Trophoblast cell (in vitro differentiated cells and primary cell): Measurements from ENCODE around the gene BBS4.

ENCODE experiments used
- DNase-seq, 2 donors: peaks; one replicate each; pipeline ENCODE4 v3.0.0-alpha.2; 2016
- H2AFZ ChIP-seq: 2 replicates; pipeline ENCODE4 v1.6.1; 2013; ENCODE audit warnings: low read length, moderate library complexity, mild to moderate bottlenecking; ENCODE audit not compliant: insufficient read depth, poor library complexity
- H2AK5ac ChIP-seq: 2 replicates; pipeline ENCODE4 v1.6.1; 2013; ENCODE audit warnings: mild to moderate bottlenecking, low read length
- H2BK120ac ChIP-seq: 2 replicates; pipeline ENCODE4 v1.6.1; 2013; ENCODE audit warnings: low read length, mild to moderate bottlenecking, moderate library complexity; ENCODE audit not compliant: insufficient read depth, poor library complexity
- H2BK12ac ChIP-seq: 2 replicates; pipeline ENCODE4 v1.6.1; 2013; ENCODE audit warnings: mild to moderate bottlenecking, low read length, moderate library complexity
- H2BK5ac ChIP-seq: 2 replicates; pipeline ENCODE4 v1.6.1; 2013; ENCODE audit warnings: low read length, low read depth, moderate library complexity, mild to moderate bottlenecking; ENCODE audit not compliant: poor library complexity
- H3K14ac ChIP-seq: 2 replicates; pipeline ENCODE4 v1.6.1; 2013; ENCODE audit warnings: mild to moderate bottlenecking, low read length
- H3K18ac ChIP-seq: 2 replicates; pipeline ENCODE4 v1.6.1; 2013; ENCODE audit warnings: mild to moderate bottlenecking, low read length
- H3K23ac ChIP-seq: 2 replicates; pipeline ENCODE4 v1.6.1; 2013; ENCODE audit warnings: low read length
- H3K27ac ChIP-seq: 2 replicates; pipeline ENCODE4 v1.5.1; 2013; ENCODE audit warnings: low read depth, mild to moderate bottlenecking, inconsistent platforms, low read length, moderate library complexity
- H3K27me3 ChIP-seq: 2 replicates; pipeline ENCODE4 v1.6.1; 2013; ENCODE audit warnings: inconsistent platforms, mild to moderate bottlenecking, low read length, moderate library complexity; ENCODE audit not compliant: insufficient read depth
- H3K36me3 ChIP-seq, 2 experiments: 1 replicate in 1 of 2; 2 replicates in 1 of 2; pipeline ENCODE4 v1.6.1; 2013; ENCODE audit warnings: low read length in 2 of 2, mild to moderate bottlenecking in 2 of 2, moderate library complexity in 1 of 2; ENCODE audit not compliant: insufficient read depth in 2 of 2, control insufficient read depth in 1 of 2
- H3K4ac ChIP-seq: 2 replicates; pipeline ENCODE4 v1.6.1; 2013; ENCODE audit warnings: low read depth, mild to moderate bottlenecking, low read length, moderate library complexity
- H3K4me1 ChIP-seq, 2 experiments: 1 replicate in 1 of 2; 2 replicates in 1 of 2; pipeline ENCODE4 v1.6.1; 2013; ENCODE audit warnings: low read length in 2 of 2, mild to moderate bottlenecking in 2 of 2, moderate library complexity in 1 of 2; ENCODE audit not compliant: insufficient read depth in 2 of 2, control insufficient read depth in 1 of 2
- H3K4me2 ChIP-seq: 2 replicates; pipeline ENCODE4 v1.6.1; 2013; ENCODE audit warnings: inconsistent platforms, mild to moderate bottlenecking, low read length, moderate library complexity
- H3K4me3 ChIP-seq: 2 replicates; pipeline ENCODE4 v1.5.1; 2013; ENCODE audit warnings: mild to moderate bottlenecking, low read depth, low read length, inconsistent platforms
- H3K79me1 ChIP-seq: one replicate; pipeline ENCODE4 v1.6.1; 2013; ENCODE audit warnings: low read length
- H3K79me2 ChIP-seq: 2 replicates; pipeline ENCODE4 v1.6.1; 2013; ENCODE audit warnings: low read length, mild to moderate bottlenecking; ENCODE audit not compliant: control insufficient read depth, insufficient read depth, poor library complexity
- H3K9ac ChIP-seq: 2 replicates; pipeline ENCODE4 v1.6.1; 2013; ENCODE audit warnings: mild to moderate bottlenecking, low read length
- H3K9me3 ChIP-seq: 2 replicates; pipeline ENCODE4 v1.6.1; 2013; ENCODE audit warnings: low read depth, mild to moderate bottlenecking, control low read depth, inconsistent platforms, low read length; ENCODE audit not compliant: insufficient read depth
- H4K12ac ChIP-seq: 2 replicates; pipeline ENCODE4 v1.6.1; 2013; ENCODE audit warnings: low read depth, mild to moderate bottlenecking, low read length, moderate library complexity
- H4K8ac ChIP-seq: 2 replicates; pipeline ENCODE4 v1.6.1; 2013; ENCODE audit warnings: low read depth, mild to moderate bottlenecking, low read length, moderate library complexity
- H4K91ac ChIP-seq: one replicate; pipeline ENCODE4 v1.6.1; 2013; ENCODE audit warnings: low read depth, mild to moderate bottlenecking, low read length, moderate library complexity
- WGBS: extraction: QIAGEN DNeasy Blood & Tissue Kit; methylation state at CpG from one replicate; pipeline ENCODE4 v1.1.7; 2013; ENCODE audit warnings: missing lambda C conversion rate; ENCODE audit not compliant: insufficient read length, insufficient coverage; ENCODE audit errors: extremely low coverage; 5-methylcytosine and 5-hydroxymethylcytosine counted together

The BBS4 gene

DNA sequence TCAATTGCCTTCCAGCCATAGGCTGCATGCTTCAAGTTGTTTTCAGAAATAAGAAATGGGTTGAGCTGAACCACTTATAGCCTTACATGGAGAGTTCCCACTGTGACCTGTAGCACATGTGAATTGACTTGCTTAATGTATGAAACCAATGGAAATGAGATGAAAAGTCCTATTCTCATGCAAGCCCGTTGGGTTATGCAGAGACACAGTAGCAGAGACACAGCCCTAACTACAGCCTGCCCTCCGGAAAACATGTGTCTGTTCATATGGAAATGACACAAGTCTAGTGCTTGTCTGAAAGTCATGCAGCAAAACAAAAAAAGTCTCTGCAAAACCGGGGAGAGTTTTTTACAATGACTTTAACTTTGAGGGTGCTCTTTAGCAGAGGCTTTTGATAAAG lies 14.5 kb upstream of the BBS4 start:
- Histone ChIP-seq H3K14ac (no peak overlapping the region), H3K9ac (no peak overlapping the region), H3K23ac (no peak overlapping the region), H2BK12ac (no peak overlapping the region), H3K4ac (no peak overlapping the region), H4K8ac (no peak overlapping the region), H3K4me2 (no peak overlapping the region), H4K91ac (no peak overlapping the region), H2AFZ (no peak overlapping the region), H3K9me3 (no peaks in the 10 kb centered on the region), H3K4me1 (no peaks in the 10 kb centered on the region), H3K18ac (no peak overlapping the region), H3K79me2 (no peaks in the 10 kb centered on the region), H2BK120ac (no peak overlapping the region), H3K79me1 (no peaks in the 10 kb centered on the region), H2BK5ac (no peak overlapping the region), H3K27me3 (no peaks in the 10 kb centered on the region), H4K12ac (no peak overlapping the region), H3K4me3 (no peak overlapping the region), H2AK5ac (no peak overlapping the region), H3K36me3 (no peaks in the 10 kb centered on the region), H3K27ac (no peak overlapping the region)
- no peak for DNase-seq
- no CpG with 5 or more reads among the region's 3 CpGs for WGBS

DNA sequence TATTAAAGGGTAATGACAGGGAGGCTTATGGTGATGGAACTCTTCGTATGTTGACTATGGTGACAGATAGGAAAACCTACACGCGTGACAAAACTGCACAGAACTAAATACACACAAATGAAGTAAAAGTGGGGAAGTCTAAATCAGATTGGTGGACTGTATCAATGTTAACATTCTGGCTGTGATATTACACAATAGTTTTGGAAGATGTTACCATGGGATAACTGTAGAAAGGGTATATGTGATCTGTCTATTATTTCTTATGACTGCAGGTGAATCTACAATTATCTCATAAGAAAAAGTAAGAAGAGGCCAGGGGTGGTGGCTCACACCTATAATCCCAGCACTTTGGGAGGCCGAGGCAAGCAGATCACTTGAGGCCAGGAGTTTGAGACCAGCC lies 9.2 kb upstream of the BBS4 start:
- Histone ChIP-seq H3K36me3 (no peaks in the 10 kb centered on the region), H3K4me3 (no peak overlapping the region), H3K79me1 (no peaks in the 10 kb centered on the region), H4K8ac (no peak overlapping the region), H3K9me3 (no peaks in the 10 kb centered on the region), H2BK12ac (no peak overlapping the region), H3K18ac (no peak overlapping the region), H4K12ac (no peak overlapping the region), H3K4me1 (no peaks in the 10 kb centered on the region), H3K27ac (no peak overlapping the region), H2AFZ (no peak overlapping the region), H2BK5ac (no peak overlapping the region), H3K4ac (no peak overlapping the region), H3K23ac (no peak overlapping the region), H2BK120ac (no peak overlapping the region), H3K9ac (no peak overlapping the region), H3K79me2 (no peaks in the 10 kb centered on the region), H4K91ac (no peak overlapping the region), H3K27me3 (no peaks in the 10 kb centered on the region), H3K14ac (no peak overlapping the region), H3K4me2 (no peak overlapping the region), H2AK5ac (no peak overlapping the region)
- no peak for DNase-seq
- 100% methylated on average over 1 of the region's 4 CpGs for WGBS

DNA sequence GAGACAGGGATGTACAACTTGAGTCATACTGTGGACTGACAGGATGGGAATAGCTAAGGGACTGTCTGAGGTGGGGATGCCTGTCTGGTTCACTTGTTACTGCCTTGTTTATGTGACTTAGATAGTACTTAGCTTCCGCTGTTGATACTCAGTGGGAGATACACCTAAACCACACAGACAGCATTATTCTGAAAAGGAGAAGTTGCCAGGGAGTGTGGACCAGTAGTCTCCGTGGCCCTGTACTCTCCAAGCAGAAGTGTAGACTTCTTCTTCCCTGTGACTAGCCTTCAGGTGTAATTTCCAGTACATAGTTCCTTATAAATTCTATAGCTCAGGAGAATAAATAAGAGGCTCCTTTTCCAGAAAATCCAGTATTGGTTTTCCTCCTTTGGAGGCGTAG lies 5.1 kb upstream of the BBS4 start:
- no peaks in the 10 kb centered on the region for H3K79me2 ChIP-seq
- H2AFZ ChIP-seq = no peak overlapping the region
- no peak overlapping the region for H3K4me3 ChIP-seq

DNA sequence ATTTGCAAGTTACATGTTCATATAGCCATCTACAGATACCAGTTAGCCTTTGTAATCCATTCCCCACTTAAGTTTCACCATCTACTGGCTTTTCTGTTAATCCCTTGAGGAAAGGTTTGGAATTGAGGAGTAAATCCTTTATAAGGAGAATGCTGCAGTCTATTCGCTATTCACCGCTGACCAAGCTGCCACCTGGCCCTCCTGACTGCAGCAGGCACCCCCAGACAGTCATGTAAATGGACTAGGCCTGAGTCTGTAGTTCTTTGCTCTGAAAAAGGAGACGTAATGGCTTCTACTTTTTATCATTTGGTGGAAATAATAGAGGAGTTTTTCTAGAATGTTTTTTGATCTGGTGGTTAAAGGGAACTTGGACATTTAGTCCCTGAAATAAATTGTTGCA lies 3.2 kb upstream of the BBS4 start:
- no peak overlapping the region for H3K18ac ChIP-seq
- H2AK5ac ChIP-seq = no peak overlapping the region
- H2BK120ac ChIP-seq = no peak overlapping the region
- H3K27ac ChIP-seq = no peak overlapping the region
- peaks cover 2 to 3% of the 10 kb centered on the region in 2 experiments for H3K4me1 ChIP-seq
- no peaks in the 10 kb centered on the region for H3K27me3 ChIP-seq
- DNase-seq = no peak
- no peaks in the 10 kb centered on the region for H3K9me3 ChIP-seq
- H3K36me3 ChIP-seq = no peaks in the 10 kb centered on the region
- peaks cover 9% of the 10 kb centered on the region for H3K79me1 ChIP-seq
- H3K14ac ChIP-seq = no peak overlapping the region
- no peak overlapping the region for H3K4ac ChIP-seq
- H2AFZ ChIP-seq = no peak overlapping the region
- no peak overlapping the region for H3K23ac ChIP-seq
- H2BK12ac ChIP-seq = no peak overlapping the region
- H3K4me2 ChIP-seq = no peak overlapping the region
- no peak overlapping the region for H3K4me3 ChIP-seq
- no peak overlapping the region for H4K12ac ChIP-seq
- H4K8ac ChIP-seq = no peak overlapping the region
- H2BK5ac ChIP-seq = no peak overlapping the region
- H3K9ac ChIP-seq = no peak overlapping the region
- no peak overlapping the region for H4K91ac ChIP-seq
- H3K79me2 ChIP-seq = no peaks in the 10 kb centered on the region
- no CpG with 5 or more reads among the region's 3 CpGs for WGBS

More for the DNA sequence above, 5.1 kb upstream of the BBS4 start:
- H2BK120ac ChIP-seq = no peak overlapping the region
- no peak overlapping the region for H4K12ac ChIP-seq
- H4K91ac ChIP-seq = no peak overlapping the region
- no peak for DNase-seq
- H3K4me1 ChIP-seq = peaks cover 2 to 3% of the 10 kb centered on the region in 2 experiments
- H3K14ac ChIP-seq = no peak overlapping the region
- peaks cover 4% of the 10 kb centered on the region for H3K79me1 ChIP-seq
- H2BK12ac ChIP-seq = no peak overlapping the region
- H2BK5ac ChIP-seq = no peak overlapping the region
- no peaks in the 10 kb centered on the region for H3K27me3 ChIP-seq
- H3K23ac ChIP-seq = no peak overlapping the region
- no peak overlapping the region for H3K9ac ChIP-seq
- no peak overlapping the region for H3K18ac ChIP-seq
- no CpG with 5 or more reads among the region's 3 CpGs for WGBS
- H3K36me3 ChIP-seq = no peaks in the 10 kb centered on the region
- H3K4ac ChIP-seq = no peak overlapping the region
- H2AK5ac ChIP-seq = no peak overlapping the region
- no peak overlapping the region for H3K27ac ChIP-seq
- no peak overlapping the region for H4K8ac ChIP-seq
- H3K9me3 ChIP-seq = no peaks in the 10 kb centered on the region
- H3K4me2 ChIP-seq = no peak overlapping the region
